CD4-positive, alpha-beta T cell treated with Interleukin-12 subunit alpha and Interleukin-12 subunit beta, for 1 hour (primary cell): ENCODE results near the gene SSBP3.

Source experiments
- DNase-seq: peaks from one replicate; pipeline ENCODE4 v3.0.0-alpha.2; 2020

SSBP3 gene

DNA sequence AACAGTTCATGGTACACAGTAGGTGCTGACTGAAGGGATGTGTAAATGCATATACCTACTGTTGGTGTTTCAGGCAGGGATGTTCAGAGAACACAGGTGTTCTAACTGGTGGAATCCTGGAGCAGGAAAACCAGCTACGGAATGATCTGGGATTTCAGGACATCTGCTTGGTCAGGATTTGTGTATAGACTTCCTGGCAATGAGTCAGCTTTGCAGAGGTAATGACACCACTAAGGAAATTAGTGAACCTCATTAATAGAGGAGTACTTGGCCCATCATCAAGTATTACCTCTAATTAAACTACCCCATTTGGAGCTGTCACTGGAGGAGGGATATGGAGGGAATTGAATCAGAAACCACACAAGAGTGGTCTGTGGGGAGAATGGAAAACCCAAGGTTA, 198.9 kb downstream of the SSBP3 start:
- DNase-seq: no peak

DNA sequence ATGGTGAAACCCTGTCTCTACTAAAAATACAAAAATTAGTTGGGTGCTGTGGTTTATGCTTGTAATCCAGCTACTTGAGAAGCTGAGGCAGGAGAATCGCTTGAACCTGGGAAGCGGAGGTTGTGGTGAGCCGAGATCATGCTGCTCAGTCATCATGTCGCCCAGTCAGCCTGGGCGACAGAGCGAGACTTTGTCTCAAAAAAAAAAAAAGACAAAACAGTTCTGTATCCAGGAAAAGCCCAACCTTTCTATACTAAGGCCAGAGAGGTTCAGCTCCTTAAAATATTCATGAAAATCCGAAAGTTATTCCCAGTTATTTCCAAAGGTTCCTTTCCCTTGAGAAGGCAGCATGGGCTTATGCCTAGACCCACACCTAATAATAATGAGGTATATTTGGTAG, 202.0 kb downstream of the SSBP3 start:
- no peak for DNase-seq

DNA sequence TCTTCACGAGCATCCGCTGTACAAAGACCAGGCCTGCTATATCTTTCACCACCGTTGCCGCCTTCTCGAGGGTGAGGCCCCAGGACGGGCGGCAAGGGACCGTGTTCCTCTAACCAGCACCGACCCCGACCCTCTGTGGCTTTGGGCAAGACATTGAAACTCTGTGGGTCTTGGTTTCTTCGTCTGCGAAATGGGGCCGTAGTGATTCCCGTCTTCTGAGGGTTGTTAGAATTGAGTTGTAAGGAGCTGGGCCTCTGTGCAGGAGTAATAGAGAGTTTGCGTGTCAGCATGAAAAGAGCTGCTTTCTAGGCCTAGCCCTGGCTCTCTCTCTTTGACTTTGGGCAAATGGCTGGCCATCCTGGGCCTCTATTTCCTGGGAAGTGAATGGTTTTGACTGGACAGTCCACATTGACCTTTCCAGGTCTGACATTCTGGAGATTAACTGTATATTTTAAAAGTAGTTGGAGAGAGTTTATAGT, 205.6 kb downstream of the SSBP3 start:
- no peak for DNase-seq

DNA sequence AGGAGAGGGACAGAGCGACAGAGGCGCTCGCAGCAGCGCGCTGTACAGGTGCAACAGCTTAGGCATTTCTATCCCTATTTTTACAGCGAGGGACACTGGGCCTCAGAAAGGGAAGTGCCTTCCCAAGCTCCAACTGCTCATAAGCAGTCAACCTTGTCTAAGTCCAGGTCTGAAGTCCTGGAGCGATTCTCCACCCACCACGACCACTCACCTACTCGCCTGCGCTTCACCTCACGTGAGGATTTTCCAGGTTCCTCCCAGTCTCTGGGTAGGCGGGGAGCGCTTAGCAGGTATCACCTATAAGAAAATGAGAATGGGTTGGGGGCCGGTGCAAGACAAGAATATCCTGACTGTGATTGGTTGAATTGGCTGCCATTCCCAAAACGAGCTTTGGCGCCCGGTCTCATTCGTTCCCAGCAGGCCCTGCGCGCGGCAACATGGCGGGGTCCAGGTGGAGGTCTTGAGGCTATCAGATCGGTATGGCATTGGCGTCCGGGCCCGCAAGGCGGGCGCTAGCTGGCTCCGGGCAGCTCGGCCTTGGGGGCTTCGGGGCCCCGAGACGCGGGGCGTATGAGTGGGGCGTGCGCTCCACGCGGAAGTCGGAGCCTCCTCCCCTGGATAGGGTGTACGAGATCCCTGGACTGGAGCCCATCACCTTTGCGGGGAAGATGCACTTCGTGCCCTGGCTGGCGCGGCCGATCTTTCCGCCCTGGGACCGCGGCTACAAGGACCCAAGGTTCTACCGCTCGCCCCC, 206.3 kb downstream of the SSBP3 start, which contains the start of the genes CYB5RL and MRPL37:
TSS of gene CYB5RL (minus strand) at position 266 of the 754 bp plus-strand sequence. CDS start 4,414 bp downstream, outside the sequence.
TSS of gene MRPL37 (plus strand) at position 403 of the 754 bp plus-strand sequence. CDS start at position 480, 77 bp downstream.
- peak; percentile 94 for DNase-seq

DNA sequence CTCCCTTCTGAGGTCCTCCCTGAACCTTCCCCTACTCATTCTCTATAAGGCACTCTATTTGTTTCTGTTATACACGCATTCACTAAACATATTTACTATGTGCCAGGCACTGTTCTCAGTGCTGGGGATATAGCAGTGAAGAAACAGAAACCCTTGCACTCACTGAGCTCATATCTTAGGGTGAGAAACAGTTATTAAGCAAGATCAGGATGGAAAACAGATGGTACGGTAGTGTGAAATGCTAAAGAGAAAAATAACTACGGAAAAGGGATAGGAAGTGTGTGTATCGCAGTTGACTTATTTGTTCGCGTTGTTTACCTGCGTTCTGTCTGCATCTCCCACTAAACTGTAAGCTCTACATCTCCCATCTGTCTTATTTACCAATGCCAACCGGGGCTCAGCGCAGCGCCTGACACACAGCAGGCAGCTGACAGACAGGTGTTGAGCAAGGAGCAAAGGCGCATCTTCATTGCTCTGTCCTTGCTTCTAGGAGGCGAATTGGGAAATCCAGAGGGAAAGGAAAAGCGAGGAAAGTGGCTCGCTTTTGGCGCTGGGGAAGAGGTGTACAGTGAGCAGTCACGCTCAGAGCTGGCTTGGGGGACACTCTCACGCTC, 206.9 kb downstream of the SSBP3 start:
- DNase-seq: no peak

DNA sequence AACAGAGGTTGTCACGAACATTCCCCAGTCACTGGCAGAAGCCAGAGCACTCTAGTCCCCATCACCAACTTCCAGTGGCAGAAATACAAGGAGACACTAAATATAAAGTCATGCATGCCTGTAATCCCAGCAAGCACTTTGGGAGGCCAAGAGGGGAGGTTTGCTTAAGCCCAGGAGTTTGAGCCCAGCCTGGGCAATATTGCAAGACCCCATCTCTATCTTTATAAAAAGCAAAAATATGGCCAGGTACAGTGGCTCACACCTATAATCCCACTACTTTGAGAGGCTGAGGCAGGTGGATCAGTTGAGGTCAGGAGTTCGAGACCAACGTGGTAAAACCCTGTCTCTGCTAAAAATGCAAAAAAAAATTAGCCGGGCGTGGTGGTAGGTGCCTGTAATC, 212.7 kb downstream of the SSBP3 start:
- no peak for DNase-seq

DNA sequence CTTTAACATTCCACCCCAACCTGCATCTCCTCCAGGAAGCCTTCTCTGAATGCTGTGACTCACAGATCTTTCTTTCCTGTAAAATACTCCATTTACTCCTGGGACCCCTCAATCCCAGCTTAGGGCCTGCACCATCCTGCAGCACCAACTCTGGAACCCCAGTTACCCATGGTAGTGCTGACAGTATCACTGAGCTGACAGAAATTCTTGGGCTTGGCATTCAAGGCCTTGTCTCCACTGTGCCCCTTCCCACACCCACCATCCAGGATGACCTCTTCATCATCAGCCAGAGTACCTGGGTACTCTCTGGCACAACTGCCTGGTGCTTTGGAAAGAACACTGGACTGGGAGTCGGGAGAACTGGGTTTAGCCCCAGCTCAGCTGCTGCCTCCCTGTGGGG, 214.7 kb downstream of the SSBP3 start:
- DNase-seq: no peak

DNA sequence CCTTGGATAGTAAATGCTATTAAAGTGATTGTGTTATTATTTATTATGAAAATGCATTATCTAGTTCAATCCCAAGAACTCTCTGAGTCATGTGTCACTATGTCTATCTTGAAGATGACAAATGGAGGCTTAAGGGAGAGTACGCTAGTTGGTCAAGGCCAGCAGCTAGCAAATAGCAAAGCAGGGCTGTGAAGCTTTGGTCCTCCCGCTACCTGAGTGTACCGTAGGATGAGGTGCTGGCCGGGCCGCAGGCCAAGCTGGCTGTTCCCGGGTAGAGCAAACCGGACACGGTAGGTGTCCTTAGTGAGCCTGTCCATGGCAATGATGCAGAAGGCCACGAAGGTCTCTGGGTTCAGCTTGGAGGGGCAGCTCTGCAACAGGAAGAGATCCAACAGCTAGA, 215.7 kb downstream of the SSBP3 start:
- no peak for DNase-seq

DNA sequence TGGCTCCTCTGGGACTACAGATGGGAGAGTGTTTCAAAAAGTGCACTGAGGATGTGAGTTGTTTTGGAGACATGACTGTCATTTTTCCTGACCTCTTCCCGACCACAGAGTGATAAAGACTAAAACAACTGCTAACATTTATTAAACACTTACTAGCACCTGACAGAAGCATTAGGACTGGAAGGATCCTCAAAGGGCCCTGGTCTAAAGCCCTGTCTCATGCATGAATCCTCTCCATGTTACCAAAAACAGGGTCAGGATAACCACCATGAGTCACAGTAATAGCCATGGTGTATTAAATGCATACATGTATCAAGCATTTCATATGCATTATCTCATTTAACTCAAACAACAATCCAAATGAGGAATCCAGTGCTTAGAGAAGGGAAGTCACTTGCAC, 217.9 kb downstream of the SSBP3 start:
- no peak for DNase-seq

DNA sequence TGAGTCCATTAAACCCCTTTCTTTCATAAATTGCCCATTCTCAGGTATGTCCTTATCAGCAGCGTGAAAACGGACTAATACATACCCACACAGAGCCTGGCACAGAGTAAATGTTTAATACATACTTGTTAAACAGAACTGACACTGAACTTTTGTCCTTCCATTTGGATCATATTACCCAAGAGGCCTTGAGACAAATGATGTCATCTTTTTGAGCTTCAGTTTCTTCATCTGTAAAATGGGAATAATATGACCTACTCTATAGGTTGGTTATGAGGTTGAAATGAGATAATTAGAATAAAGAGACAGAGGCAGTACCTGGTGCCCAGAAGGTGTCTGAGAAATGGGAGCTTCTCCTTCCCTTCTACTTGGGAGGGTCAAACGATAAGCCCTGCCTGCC, 220.1 kb downstream of the SSBP3 start:
- no peak for DNase-seq

DNA sequence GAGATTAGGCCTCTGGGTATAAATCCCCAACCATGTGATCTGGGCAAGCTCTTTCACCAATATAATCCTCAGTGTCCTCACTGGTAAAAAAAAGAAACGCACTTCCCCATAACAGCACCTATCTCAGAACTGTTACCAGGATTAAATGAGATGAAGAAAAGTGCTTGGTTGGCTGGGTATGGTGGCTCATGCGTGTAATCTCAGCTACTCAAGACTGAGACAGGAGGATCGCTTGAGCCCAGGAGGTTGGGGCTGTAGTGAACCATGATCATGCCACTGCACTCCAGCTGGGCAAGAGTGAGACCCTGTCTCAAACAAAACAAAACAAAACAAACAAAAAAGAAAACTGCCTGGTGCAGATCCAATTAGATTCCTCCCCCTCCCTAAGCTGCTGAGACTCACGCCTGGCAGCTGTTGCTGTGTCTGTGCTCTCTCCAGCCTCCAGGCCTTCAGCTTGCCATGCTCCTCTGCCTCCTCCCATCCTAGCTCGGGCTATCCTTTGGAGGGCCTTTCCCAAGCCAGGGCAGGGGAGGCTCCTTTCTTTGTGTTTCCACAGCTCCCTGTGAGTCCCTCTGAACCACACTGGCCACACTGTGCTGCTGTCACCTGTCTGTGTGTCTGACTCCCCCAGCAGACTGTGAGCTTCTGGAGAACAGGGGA, 225.4 kb downstream of the SSBP3 start:
- DNase-seq: no peak

DNA sequence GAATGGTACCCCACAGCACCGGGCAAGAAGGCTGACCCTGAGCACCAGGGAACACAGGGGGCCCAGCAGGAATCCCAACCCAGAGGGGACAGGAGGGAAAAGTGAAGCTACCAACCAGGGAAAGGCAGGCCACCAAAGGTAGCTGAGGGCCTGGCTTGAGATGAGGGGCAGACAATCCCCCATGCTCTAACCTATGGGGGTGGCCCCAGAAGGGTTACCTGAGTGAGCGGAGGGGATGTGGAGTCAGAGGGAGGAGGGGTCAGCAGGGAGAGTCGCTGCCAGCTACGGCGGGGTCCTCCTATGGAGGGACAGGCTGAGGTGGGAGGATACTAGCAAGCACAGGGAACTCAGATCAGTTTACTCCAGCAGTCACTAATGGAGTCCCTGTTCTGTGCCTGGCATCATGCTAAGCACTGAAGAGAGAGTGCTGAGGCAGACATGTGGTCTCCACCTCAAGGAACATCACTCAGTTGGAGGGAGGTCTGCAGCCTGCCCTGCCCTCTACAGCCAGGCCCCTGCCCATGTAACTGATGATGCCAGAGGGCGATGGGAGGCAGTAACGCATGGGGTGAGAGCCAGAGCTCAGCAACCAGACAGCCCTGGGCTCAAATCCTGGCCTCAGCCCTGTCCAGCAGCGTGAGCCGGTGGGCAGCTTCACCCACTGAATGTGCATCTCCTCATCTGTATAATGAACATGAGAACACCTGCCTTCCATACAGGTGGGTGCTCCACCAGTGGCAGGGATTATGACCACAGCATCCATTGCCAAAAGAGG, 227.7 kb downstream of the SSBP3 start:
- DNase-seq: no peak

DNA sequence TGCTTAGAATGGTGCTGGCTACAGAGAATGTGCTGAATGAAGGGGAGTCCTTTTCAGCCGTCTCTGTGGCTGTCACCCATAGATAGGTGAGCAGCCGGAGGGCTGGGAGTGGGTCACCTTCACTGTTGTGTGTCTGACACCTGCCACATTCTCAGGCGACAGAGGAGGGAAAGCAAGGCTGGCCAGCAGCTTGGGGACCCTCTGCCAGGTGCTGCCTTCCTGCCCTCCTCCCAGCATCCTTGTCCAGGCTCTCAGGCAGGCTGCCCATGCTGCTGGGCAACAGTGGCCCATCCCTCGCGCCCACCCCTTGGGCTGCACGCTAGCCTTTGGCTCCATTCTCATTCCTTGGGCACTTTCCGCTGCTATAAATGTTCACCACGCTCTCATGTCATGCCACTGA, 228.5 kb downstream of the SSBP3 start:
- DNase-seq: no peak

DNA sequence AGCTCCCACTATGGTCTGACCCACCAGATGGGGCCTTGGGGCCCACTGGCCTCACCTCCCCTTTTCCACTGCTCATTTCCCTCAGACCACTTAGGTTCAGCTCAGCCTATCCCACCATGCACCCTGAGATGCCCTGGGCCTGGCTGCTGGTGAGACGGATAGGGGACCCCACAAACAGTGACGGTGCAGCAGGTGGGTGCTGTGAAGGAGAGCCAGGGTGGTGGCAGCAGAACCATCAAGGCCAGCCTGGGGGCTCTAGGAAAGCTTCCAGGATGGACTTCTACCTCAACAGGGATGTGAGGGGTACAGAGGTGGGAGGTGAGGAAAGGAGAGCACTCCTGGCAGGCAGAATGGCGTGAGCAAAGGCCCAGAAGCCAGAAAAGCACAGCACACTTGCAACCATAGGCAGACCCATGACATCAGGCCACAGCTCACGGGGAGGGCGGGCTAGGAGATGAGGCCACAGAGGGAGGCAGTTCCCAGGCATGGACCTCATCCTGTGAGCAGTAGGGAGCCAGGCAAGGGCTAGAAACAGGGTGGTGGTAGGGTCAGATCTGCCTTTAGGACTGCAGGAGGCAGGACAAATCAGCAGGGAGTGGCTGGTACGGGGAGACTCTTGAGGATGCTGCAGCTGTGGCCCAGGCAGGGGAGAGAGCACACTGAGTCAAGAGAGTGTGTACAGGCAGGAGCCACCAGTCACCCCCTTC, 229.4 kb downstream of the SSBP3 start:
- no peak for DNase-seq
